ENCODE measurements around the gene LYZL1.
"Not testable (repeated sequence)": the region's sequence is repeated elsewhere in the genome, so short reads cannot be mapped to it uniquely, and the experiment has no call there.

LYZL1 gene

GRCh38 chr10:29343607-29344038 is 54.8 kb downstream of the LYZL1 start:
- no peak for DNase-seq

- no peak for DNase-seq
These were observed 55.4 kb downstream of the LYZL1 start for GRCh38 chr10:29344073-29344820.

- no peak for DNase-seq
These were observed 56.5 kb downstream of the LYZL1 start for GRCh38 chr10:29345144-29345909.

- DNase-seq, result no peak
These were observed 57.0 kb downstream of the LYZL1 start for GRCh38 chr10:29345910-29346209.

- no peak for DNase-seq
These were observed 57.6 kb downstream of the LYZL1 start for GRCh38 chr10:29346296-29347001.

GRCh38 chr10:29348836-29349235 is 60.0 kb downstream of the LYZL1 start:
- no peak for DNase-seq

GRCh38 chr10:29353305-29353704 is 64.4 kb downstream of the LYZL1 start:
- DNase-seq, result no peak

- no peak for DNase-seq
These were observed 65.2 kb downstream of the LYZL1 start for GRCh38 chr10:29353887-29354561.

- no peak for DNase-seq
These were observed 66.6 kb downstream of the LYZL1 start for GRCh38 chr10:29355411-29355991.

- DNase-seq, result no peak
These were observed 68.1 kb downstream of the LYZL1 start for GRCh38 chr10:29356931-29357330.

- no peak for DNase-seq
These were observed 69.2 kb downstream of the LYZL1 start for GRCh38 chr10:29358010-29358616.

GRCh38 chr10:29360215-29360853 is 71.5 kb downstream of the LYZL1 start:
- DNase-seq, result not testable (repeated sequence)
